Suprapubic skin (tissue), 4 donors: ENCODE results near the gene SDHAF4. TPM values are rescaled to one million over a fixed set of nuclear protein-coding genes. Genes with fewer than 3 reads are reported as not detected.

ENCODE experiments used
- DNase-seq, 2 donors: peaks; one replicate each; pipeline ENCODE4 v3.0.0-alpha.2; 2019; ENCODE audit warnings: low spot score in 2 of 2
- H3K27ac ChIP-seq: fragments of 200-600 bp; sonication (generic); one replicate; pipeline ENCODE4 v1.5.1; 2019
- H3K27me3 ChIP-seq: fragments of 200-600 bp; sonication (generic); one replicate; pipeline ENCODE4 v1.5.1; 2019
- H3K36me3 ChIP-seq: fragments of 200-600 bp; sonication (generic); one replicate; pipeline ENCODE4 v1.5.1; 2019
- H3K4me1 ChIP-seq: fragments of 200-600 bp; sonication (generic); one replicate; pipeline ENCODE4 v1.5.1; 2019
- H3K4me3 ChIP-seq: fragments of 200-600 bp; sonication (generic); one replicate; pipeline ENCODE4 v1.5.1; 2019; ENCODE audit warnings: mild to moderate bottlenecking
- H3K9me3 ChIP-seq: fragments of 200-600 bp; sonication (generic); one replicate; pipeline ENCODE4 v1.5.1; 2019
- CTCF ChIP-seq, 2 donors: fragments of 200-600 bp in 1 of 2; fragments of 450-650 bp in 1 of 2; sonication (generic) in 1 of 2; IDR thresholded peaks; one replicate each; pipeline ENCODE4 v1.5.1; 2016 to 2019; ENCODE audit warnings: antibody characterized with exemption in 2 of 2, mild to moderate bottlenecking in 1 of 2, moderate library complexity in 1 of 2
- EP300 ChIP-seq: sonication (generic); formaldehyde crosslinking; IDR thresholded peaks from one replicate; pipeline ENCODE4 v1.6.1; 2017; ENCODE audit warnings: antibody characterized with exemption
- POLR2A ChIP-seq, 2 donors: fragments of 450-650 bp; IDR thresholded peaks; one replicate each; pipeline ENCODE4 v1.6.1; 2017; ENCODE audit warnings: antibody characterized with exemption in 2 of 2, mild to moderate bottlenecking in 2 of 2, moderate library complexity in 2 of 2
- POLR2AphosphoS5 ChIP-seq, 3 donors: sonication (generic); formaldehyde crosslinking; IDR thresholded peaks; one replicate each; pipeline ENCODE4 v1.6.1; 2017; ENCODE audit warnings: antibody characterized with exemption in 3 of 3
- WGBS: methylation state at CpG from one replicate; pipeline ENCODE4 v1.1.5; 2018; 5-methylcytosine and 5-hydroxymethylcytosine counted together
- total RNA-seq, 4 donors: library from RNA; depleted of rRNA; stranded (reverse); fragments of >200 nt; gene quantifications; one replicate each; pipeline ENCODE4 v1.1.0, GENCODE V29; 2016

SDHAF4 gene
- total RNA-seq, 4 donors from 2014 or later: 3.8 to 12.5 (median 6.6) TPM

GRCh38 chr6:70616728-70617260, 50.1 kb downstream of the SDHAF4 start:
- 76% methylated on average over 3 of the region's 3 CpGs for WGBS
- no peak for DNase-seq
- Histone ChIP-seq H3K9me3 (no peaks in the 10 kb centered on the region), H3K4me3 (no peak overlapping the region), H3K4me1 (no peaks in the 10 kb centered on the region), H3K27me3 (no peaks in the 10 kb centered on the region), H3K27ac (no peak overlapping the region), H3K36me3 (no peaks in the 10 kb centered on the region)
- TF ChIP-seq CTCF (IDR thresholded peaks at IDR 0.05) (no peak), POLR2A (IDR thresholded peaks at IDR 0.05) (no peak), POLR2AphosphoS5 (IDR thresholded peaks at IDR 0.05) (no peak), EP300 (no peak)

- TF ChIP-seq CTCF (IDR thresholded peaks at IDR 0.05): no peak
- no peak for TF ChIP-seq EP300
- no peak for TF ChIP-seq POLR2A (IDR thresholded peaks at IDR 0.05)
- TF ChIP-seq POLR2AphosphoS5 (IDR thresholded peaks at IDR 0.05): no peak
- H3K27ac ChIP-seq: no peak overlapping the region
- no peak for DNase-seq
- H3K4me3 ChIP-seq: no peak overlapping the region
- H3K27me3 ChIP-seq: no peaks in the 10 kb centered on the region
- WGBS: 89% methylated on average over 1 of the region's 1 CpG
- H3K4me1 ChIP-seq: no peaks in the 10 kb centered on the region
- H3K9me3 ChIP-seq: no peaks in the 10 kb centered on the region
- no peaks in the 10 kb centered on the region for H3K36me3 ChIP-seq
These were observed 54.0 kb downstream of the SDHAF4 start for GRCh38 chr6:70620746-70621145.

- H3K36me3 ChIP-seq: no peaks in the 10 kb centered on the region
These were observed 55.7 kb downstream of the SDHAF4 start for GRCh38 chr6:70622461-70622860.

GRCh38 chr6:70625436-70625835, 58.7 kb downstream of the SDHAF4 start:
- Histone ChIP-seq H3K27ac (no peak overlapping the region), H3K4me1 (no peaks in the 10 kb centered on the region), H3K4me3 (no peak overlapping the region), H3K9me3 (no peaks in the 10 kb centered on the region), H3K27me3 (no peaks in the 10 kb centered on the region), H3K36me3 (no peaks in the 10 kb centered on the region)
- no peak for DNase-seq
- TF ChIP-seq CTCF (IDR thresholded peaks at IDR 0.05) (no peak), POLR2AphosphoS5 (IDR thresholded peaks at IDR 0.05) (no peak), EP300 (no peak), POLR2A (IDR thresholded peaks at IDR 0.05) (no peak)

More at GRCh38 chr6:70622461-70622860, 55.7 kb downstream of the SDHAF4 start:
- no peak for TF ChIP-seq POLR2A (IDR thresholded peaks at IDR 0.05)
- no peak for TF ChIP-seq EP300
- no peak for TF ChIP-seq CTCF (IDR thresholded peaks at IDR 0.05)
- TF ChIP-seq POLR2AphosphoS5 (IDR thresholded peaks at IDR 0.05): no peak
- H3K27me3 ChIP-seq: no peaks in the 10 kb centered on the region
- H3K4me3 ChIP-seq: no peak overlapping the region
- 69% methylated on average over 1 of the region's 1 CpG for WGBS
- H3K9me3 ChIP-seq: no peaks in the 10 kb centered on the region
- H3K27ac ChIP-seq: no peak overlapping the region
- H3K4me1 ChIP-seq: no peaks in the 10 kb centered on the region
- DNase-seq: no peak

GRCh38 chr6:70627500-70628254, 60.9 kb downstream of the SDHAF4 start:
- WGBS: 93% methylated on average over 23 of the region's 36 CpGs

More at GRCh38 chr6:70627500-70628254, 60.9 kb downstream of the SDHAF4 start:
- no peak overlapping the region for H3K27ac ChIP-seq
- TF ChIP-seq POLR2A (IDR thresholded peaks at IDR 0.05) (no peak), EP300 (no peak), POLR2AphosphoS5 (IDR thresholded peaks at IDR 0.05) (no peak), CTCF (IDR thresholded peaks at IDR 0.05) (no peak)
- H3K27me3 ChIP-seq: no peaks in the 10 kb centered on the region
- no peaks in the 10 kb centered on the region for H3K4me1 ChIP-seq
- no peak overlapping the region for H3K4me3 ChIP-seq
- no peaks in the 10 kb centered on the region for H3K36me3 ChIP-seq
- DNase-seq: no peak
- no peaks in the 10 kb centered on the region for H3K9me3 ChIP-seq
